Fibroblast of lung (primary cell): ENCODE data around the gene ZBTB40.

Experiments used
- EZH2 ChIP-seq: IDR thresholded peaks from 2 replicates; pipeline ENCODE4 v1.5.1; 2012; ENCODE audit warnings: low read length, control low read depth, mild to moderate bottlenecking; ENCODE audit errors: missing control alignments
- TF ChIP-seq, protein P1 (sequence below), 2 donors: IDR thresholded peaks in 1 of 2; conservative IDR thresholded peaks in 1 of 2; 1 replicate in 1 of 2; 2 replicates in 1 of 2; pipeline ENCODE4 v1.5.1; 2011 to 2012; ENCODE audit warnings: low read length in 2 of 2, control low read depth in 1 of 2, inconsistent platforms in 1 of 2, low read depth in 1 of 2, mild to moderate bottlenecking in 1 of 2

DNA sequence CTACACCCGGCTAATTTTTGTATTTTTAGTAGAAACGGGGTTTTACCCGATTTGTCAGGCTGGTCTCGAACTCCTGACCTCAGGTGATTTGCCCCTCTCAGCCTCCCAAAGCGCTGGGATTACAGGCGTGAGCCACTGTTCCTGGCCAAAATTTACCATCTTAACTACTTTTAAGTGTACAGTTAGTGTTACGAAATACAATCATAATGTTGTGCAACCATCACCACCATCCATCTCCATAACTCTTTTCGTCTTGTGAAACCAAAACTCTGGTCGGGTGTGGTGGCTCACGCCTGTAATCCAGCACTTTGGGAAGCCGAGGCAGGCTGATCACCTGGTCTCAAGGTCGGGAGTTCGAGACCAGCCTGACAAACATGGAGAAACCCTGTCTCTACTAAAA, 14.1 kb upstream of the ZBTB40 start:
- TF ChIP-seq, protein P1, sequence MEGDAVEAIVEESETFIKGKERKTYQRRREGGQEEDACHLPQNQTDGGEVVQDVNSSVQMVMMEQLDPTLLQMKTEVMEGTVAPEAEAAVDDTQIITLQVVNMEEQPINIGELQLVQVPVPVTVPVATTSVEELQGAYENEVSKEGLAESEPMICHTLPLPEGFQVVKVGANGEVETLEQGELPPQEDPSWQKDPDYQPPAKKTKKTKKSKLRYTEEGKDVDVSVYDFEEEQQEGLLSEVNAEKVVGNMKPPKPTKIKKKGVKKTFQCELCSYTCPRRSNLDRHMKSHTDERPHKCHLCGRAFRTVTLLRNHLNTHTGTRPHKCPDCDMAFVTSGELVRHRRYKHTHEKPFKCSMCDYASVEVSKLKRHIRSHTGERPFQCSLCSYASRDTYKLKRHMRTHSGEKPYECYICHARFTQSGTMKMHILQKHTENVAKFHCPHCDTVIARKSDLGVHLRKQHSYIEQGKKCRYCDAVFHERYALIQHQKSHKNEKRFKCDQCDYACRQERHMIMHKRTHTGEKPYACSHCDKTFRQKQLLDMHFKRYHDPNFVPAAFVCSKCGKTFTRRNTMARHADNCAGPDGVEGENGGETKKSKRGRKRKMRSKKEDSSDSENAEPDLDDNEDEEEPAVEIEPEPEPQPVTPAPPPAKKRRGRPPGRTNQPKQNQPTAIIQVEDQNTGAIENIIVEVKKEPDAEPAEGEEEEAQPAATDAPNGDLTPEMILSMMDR (conservative IDR thresholded peaks at IDR 0.05 in 1 of 2, IDR thresholded peaks at IDR 0.05 in 1 of 2; ENCODE audit: low read depth in 1 of 2, low read length in 2 of 2) = no peak
- no peak for TF ChIP-seq EZH2
